WTC11 (cell line): Measurements from ENCODE around the gene PLSCR4. TPM values are rescaled to one million over a fixed set of nuclear protein-coding genes. Genes with fewer than 3 reads are reported as not detected.

ENCODE experiments used
- ATAC-seq: fragments of 200-7000 bp; cut with Tn5 transposase; 2 replicates; pipeline ENCODE4 v1.10.0; 2021; ENCODE audit warnings: mild to moderate bottlenecking, moderate library complexity
- CTCF ChIA-PET: fragments of 300-600 bp; sonication (Branson Sonifier 250); formaldehyde crosslinking; loops from one replicate; lab custom pipeline; 2021; ENCODE audit warnings: antibody characterized with exemption; lab: Charles Lee
- POLR2A ChIA-PET: fragments of 350-600 bp; sonication (Branson Sonifier 250); formaldehyde crosslinking; loops from one replicate; lab custom pipeline; 2021; ENCODE audit warnings: antibody characterized with exemption; lab: Charles Lee
- DNase-seq: peaks from one replicate; pipeline ENCODE4 v3.0.0; 2021; ENCODE audit warnings: low spot score
- H3K27ac Mint-ChIP-seq: 2 replicates; pipeline ENCODE4 v1.8.0; 2021; ENCODE audit warnings: mixed read lengths
- H3K27me3 Mint-ChIP-seq: 2 replicates; pipeline ENCODE4 v1.8.0; 2021; ENCODE audit warnings: low read depth, mild to moderate bottlenecking, moderate library complexity, mixed read lengths
- H3K36me3 Mint-ChIP-seq: 2 replicates; pipeline ENCODE4 v1.8.0; 2021; ENCODE audit warnings: mixed read lengths
- H3K4me1 Mint-ChIP-seq: 2 replicates; pipeline ENCODE4 v1.8.0; 2022; ENCODE audit warnings: mixed read lengths
- H3K4me3 Mint-ChIP-seq: 2 replicates; pipeline ENCODE4 v1.8.0; 2021; ENCODE audit warnings: mild to moderate bottlenecking, moderate library complexity, mixed read lengths
- H3K9me3 Mint-ChIP-seq: 2 replicates; pipeline ENCODE4 v1.8.0; 2021; ENCODE audit warnings: mixed read lengths
- CREB1 ChIP-seq: sonication (generic); formaldehyde crosslinking; IDR thresholded peaks from 2 replicates; pipeline ENCODE4 v1.8.0; 2023; ENCODE audit warnings: mild to moderate bottlenecking, missing genetic modification reagents
- CREM ChIP-seq: sonication (generic); formaldehyde crosslinking; IDR thresholded peaks from 2 replicates; pipeline ENCODE4 v1.8.1; 2022; ENCODE audit warnings: mild to moderate bottlenecking, missing genetic modification reagents, moderate library complexity
- ELF4 ChIP-seq: sonication (generic); formaldehyde crosslinking; IDR thresholded peaks from 2 replicates; pipeline ENCODE4 v1.8.1; 2022; ENCODE audit warnings: low read depth, mild to moderate bottlenecking, moderate library complexity, missing genetic modification reagents
- ETV6 ChIP-seq: sonication (generic); formaldehyde crosslinking; IDR thresholded peaks from 2 replicates; pipeline ENCODE4 v1.8.1; 2022; ENCODE audit warnings: mild to moderate bottlenecking, missing genetic modification reagents
- FOXP1 ChIP-seq: sonication (generic); formaldehyde crosslinking; IDR thresholded peaks from 2 replicates; pipeline ENCODE4 v1.8.0; 2022; ENCODE audit warnings: missing genetic modification reagents, mild to moderate bottlenecking, moderate library complexity, borderline replicate concordance
- GRHL2 ChIP-seq: fragments of 250-450 bp; sonication (Bioruptor Pico); IDR thresholded peaks from 2 replicates; pipeline ENCODE4 v1.8.0; 2022; ENCODE audit warnings: mild to moderate bottlenecking, moderate library complexity; ENCODE audit not compliant: insufficient replicate concordance, severe bottlenecking
- GTF2I ChIP-seq: fragments of 250-450 bp; sonication (Bioruptor Pico); conservative IDR thresholded peaks from 2 replicates; pipeline ENCODE4 v1.4.0; 2021; ENCODE audit warnings: mild to moderate bottlenecking
- HMGA2 ChIP-seq: fragments of 250-450 bp; sonication (Bioruptor Pico); IDR thresholded peaks from 2 replicates; pipeline ENCODE4 v1.4.0; 2021; ENCODE audit warnings: mild to moderate bottlenecking, moderate library complexity
- JAZF1 ChIP-seq: fragments of 250-450 bp; sonication (Bioruptor Pico); IDR thresholded peaks from 2 replicates; pipeline ENCODE4 v1.9.0; 2021; ENCODE audit warnings: moderate library complexity, mild to moderate bottlenecking, inconsistent platforms
- MXD4 ChIP-seq: fragments of 250-450 bp; sonication (Bioruptor Pico); IDR thresholded peaks from 2 replicates; pipeline ENCODE4 v1.8.0; 2021; ENCODE audit warnings: mild to moderate bottlenecking, moderate library complexity, borderline replicate concordance
- NFE2L1 ChIP-seq: sonication (generic); formaldehyde crosslinking; IDR thresholded peaks from 2 replicates; pipeline ENCODE4 v1.8.1; 2023; ENCODE audit warnings: missing genetic modification reagents
- NR2C2 ChIP-seq: sonication (generic); formaldehyde crosslinking; IDR thresholded peaks from 2 replicates; pipeline ENCODE4 v1.8.0; 2022; ENCODE audit warnings: mild to moderate bottlenecking, missing genetic modification reagents
- OVOL2 ChIP-seq: fragments of 250-450 bp; sonication (Bioruptor Pico); IDR thresholded peaks from 2 replicates; pipeline ENCODE4 v1.9.0; 2021; ENCODE audit warnings: mild to moderate bottlenecking, borderline replicate concordance
- SMAD3 ChIP-seq: sonication (generic); formaldehyde crosslinking; IDR thresholded peaks from 2 replicates; pipeline ENCODE4 v1.8.0; 2022; ENCODE audit warnings: missing genetic modification reagents, mild to moderate bottlenecking, borderline replicate concordance
- ZNF219 ChIP-seq: sonication (generic); formaldehyde crosslinking; IDR thresholded peaks from 2 replicates; pipeline ENCODE4 v1.8.0; 2023; ENCODE audit warnings: missing genetic modification reagents, mild to moderate bottlenecking, borderline replicate concordance
- ZNF263 ChIP-seq: sonication (generic); formaldehyde crosslinking; IDR thresholded peaks from 2 replicates; pipeline ENCODE4 v1.8.1; 2022; ENCODE audit warnings: low read depth, mild to moderate bottlenecking, moderate library complexity, missing genetic modification reagents
- total RNA-seq: library from RNA; stranded (reverse); gene quantifications from 3 replicates; pipeline ENCODE4 v1.2.3, GENCODE V29; 2021
- TF ChIP-seq, protein P1 (sequence below): sonication (generic); formaldehyde crosslinking; IDR thresholded peaks from 2 replicates; pipeline ENCODE4 v1.8.1; 2023; ENCODE audit warnings: mild to moderate bottlenecking, moderate library complexity, missing genetic modification reagents
- TF ChIP-seq, protein P2 (sequence below): sonication (generic); formaldehyde crosslinking; IDR thresholded peaks from 2 replicates; pipeline ENCODE4 v1.8.1; 2022; ENCODE audit warnings: mild to moderate bottlenecking, missing genetic modification reagents, moderate library complexity, borderline replicate concordance
- TF ChIP-seq, protein P3 (sequence below): sonication (generic); formaldehyde crosslinking; IDR thresholded peaks from 2 replicates; pipeline ENCODE4 v1.8.0; 2022; ENCODE audit warnings: missing genetic modification reagents
- TF ChIP-seq, protein P4 (sequence below): fragments of 250-450 bp; sonication (Bioruptor Pico); IDR thresholded peaks from 2 replicates; pipeline ENCODE4 v1.9.0; 2021; ENCODE audit warnings: mild to moderate bottlenecking, borderline replicate concordance
- TF ChIP-seq, protein P5 (sequence below): sonication (generic); formaldehyde crosslinking; IDR thresholded peaks from 2 replicates; pipeline ENCODE4 v1.8.0; 2023; ENCODE audit warnings: mild to moderate bottlenecking, missing genetic modification reagents

PLSCR4 gene
- total RNA-seq, 1 experiment from 2014 or later, result 3.5 TPM

DNA sequence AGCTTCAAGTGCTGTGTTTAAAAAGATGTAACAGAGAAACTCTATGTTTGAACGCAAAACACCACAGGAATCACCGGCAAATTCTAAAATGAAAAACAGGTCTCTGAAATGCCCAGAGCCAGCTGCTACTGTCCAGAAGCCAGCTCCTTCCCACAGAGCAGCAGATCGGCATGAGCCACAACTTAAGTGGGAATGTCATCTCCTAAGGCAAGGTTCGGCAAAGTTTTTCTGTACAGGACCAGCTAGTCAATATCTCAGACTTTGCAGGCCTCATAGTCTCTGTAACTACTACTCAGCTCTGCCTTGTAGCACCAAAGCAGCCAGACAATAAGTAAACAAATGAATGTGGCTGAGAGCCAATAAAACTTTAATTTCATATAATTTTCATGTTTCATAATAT, 94.8 kb downstream of the PLSCR4 start:
- TF ChIP-seq, protein P1, sequence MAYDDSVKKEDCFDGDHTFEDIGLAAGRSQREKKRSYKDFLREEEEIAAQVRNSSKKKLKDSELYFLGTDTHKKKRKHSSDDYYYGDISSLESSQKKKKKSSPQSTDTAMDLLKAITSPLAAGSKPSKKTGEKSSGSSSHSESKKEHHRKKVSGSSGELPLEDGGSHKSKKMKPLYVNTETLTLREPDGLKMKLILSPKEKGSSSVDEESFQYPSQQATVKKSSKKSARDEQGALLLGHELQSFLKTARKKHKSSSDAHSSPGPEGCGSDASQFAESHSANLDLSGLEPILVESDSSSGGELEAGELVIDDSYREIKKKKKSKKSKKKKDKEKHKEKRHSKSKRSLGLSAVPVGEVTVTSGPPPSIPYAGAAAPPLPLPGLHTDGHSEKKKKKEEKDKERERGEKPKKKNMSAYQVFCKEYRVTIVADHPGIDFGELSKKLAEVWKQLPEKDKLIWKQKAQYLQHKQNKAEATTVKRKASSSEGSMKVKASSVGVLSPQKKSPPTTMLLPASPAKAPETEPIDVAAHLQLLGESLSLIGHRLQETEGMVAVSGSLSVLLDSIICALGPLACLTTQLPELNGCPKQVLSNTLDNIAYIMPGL (CRISPR knock-in tag), result no peak
- TF ChIP-seq NR2C2 (CRISPR knock-in tag) (no peak), CREB1 (no peak), JAZF1 (CRISPR knock-in tag) (no peak), MXD4 (CRISPR knock-in tag) (no peak), GTF2I (CRISPR knock-in tag) (no peak), GRHL2 (CRISPR knock-in tag) (no peak)
- TF ChIP-seq, protein P2, sequence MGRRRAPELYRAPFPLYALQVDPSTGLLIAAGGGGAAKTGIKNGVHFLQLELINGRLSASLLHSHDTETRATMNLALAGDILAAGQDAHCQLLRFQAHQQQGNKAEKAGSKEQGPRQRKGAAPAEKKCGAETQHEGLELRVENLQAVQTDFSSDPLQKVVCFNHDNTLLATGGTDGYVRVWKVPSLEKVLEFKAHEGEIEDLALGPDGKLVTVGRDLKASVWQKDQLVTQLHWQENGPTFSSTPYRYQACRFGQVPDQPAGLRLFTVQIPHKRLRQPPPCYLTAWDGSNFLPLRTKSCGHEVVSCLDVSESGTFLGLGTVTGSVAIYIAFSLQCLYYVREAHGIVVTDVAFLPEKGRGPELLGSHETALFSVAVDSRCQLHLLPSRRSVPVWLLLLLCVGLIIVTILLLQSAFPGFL, result no peak
- TF ChIP-seq, all 79 proteins: peak for 0
- Mint-ChIP-seq H3K27me3 (no peaks in the 10 kb centered on the region), H3K36me3 (peaks cover 2% of the 10 kb centered on the region; the same call in 1 of the 2 replicates), H3K4me1 (peaks cover 66% of the 10 kb centered on the region), H3K27ac (peak overlapping the region; percentile 80), H3K9me3 (no peaks in the 10 kb centered on the region), H3K4me3 (no peak overlapping the region)
- ATAC-seq (no peak), DNase-seq (no peak)
- CTCF ChIA-PET, result interaction anchor here (1.8 to 3.2 kb wide), 2 partner anchors 33 to 91 kb away, joined by 10 to 12 read pairs; no protein-coding TSS in a partner anchor
- POLR2A ChIA-PET, result interaction anchor here (0.8 kb wide), 1 partner anchor 384 kb away, joined by 6 read pairs; no protein-coding TSS in a partner anchor

DNA sequence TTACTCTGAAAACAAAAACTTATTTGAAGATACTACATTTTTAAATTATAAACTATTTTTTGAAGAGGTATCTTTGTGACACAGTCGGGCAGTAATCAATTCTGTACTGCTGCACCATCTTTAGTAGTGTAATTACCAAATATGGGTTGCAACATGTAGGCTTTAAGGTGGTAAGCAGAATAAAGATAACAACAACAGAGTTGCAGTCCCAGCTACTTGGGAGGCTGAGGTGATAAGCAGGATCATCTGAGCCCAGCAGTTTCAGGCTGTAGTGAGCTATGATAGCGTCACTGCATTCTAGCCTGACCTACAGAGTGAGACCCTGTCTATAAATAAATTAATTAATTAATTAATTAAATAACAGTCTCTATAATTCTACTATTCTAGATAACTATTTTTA, 95.9 kb downstream of the PLSCR4 start:
- Mint-ChIP-seq H3K27ac (no peak overlapping the region), H3K4me3 (no peak overlapping the region), H3K36me3 (peaks cover 2% of the 10 kb centered on the region; the same call in 1 of the 2 replicates), H3K9me3 (no peaks in the 10 kb centered on the region), H3K4me1 (peaks cover 74% of the 10 kb centered on the region), H3K27me3 (no peaks in the 10 kb centered on the region)
- no peak for ATAC-seq
- ChIA-PET CTCF (interaction anchor here (1.8 to 3.2 kb wide), 2 partner anchors 34 to 90 kb away, joined by 10 to 12 read pairs; no protein-coding TSS in a partner anchor), POLR2A (no interaction called here)
- no peak for DNase-seq
- no peak for TF ChIP-seq HMGA2 (CRISPR knock-in tag)
- no peak for TF ChIP-seq FOXP1 (CRISPR knock-in tag)
- TF ChIP-seq NR2C2 (CRISPR knock-in tag), result no peak
- no peak for TF ChIP-seq ZNF219 (CRISPR knock-in tag)
- TF ChIP-seq, protein P3, sequence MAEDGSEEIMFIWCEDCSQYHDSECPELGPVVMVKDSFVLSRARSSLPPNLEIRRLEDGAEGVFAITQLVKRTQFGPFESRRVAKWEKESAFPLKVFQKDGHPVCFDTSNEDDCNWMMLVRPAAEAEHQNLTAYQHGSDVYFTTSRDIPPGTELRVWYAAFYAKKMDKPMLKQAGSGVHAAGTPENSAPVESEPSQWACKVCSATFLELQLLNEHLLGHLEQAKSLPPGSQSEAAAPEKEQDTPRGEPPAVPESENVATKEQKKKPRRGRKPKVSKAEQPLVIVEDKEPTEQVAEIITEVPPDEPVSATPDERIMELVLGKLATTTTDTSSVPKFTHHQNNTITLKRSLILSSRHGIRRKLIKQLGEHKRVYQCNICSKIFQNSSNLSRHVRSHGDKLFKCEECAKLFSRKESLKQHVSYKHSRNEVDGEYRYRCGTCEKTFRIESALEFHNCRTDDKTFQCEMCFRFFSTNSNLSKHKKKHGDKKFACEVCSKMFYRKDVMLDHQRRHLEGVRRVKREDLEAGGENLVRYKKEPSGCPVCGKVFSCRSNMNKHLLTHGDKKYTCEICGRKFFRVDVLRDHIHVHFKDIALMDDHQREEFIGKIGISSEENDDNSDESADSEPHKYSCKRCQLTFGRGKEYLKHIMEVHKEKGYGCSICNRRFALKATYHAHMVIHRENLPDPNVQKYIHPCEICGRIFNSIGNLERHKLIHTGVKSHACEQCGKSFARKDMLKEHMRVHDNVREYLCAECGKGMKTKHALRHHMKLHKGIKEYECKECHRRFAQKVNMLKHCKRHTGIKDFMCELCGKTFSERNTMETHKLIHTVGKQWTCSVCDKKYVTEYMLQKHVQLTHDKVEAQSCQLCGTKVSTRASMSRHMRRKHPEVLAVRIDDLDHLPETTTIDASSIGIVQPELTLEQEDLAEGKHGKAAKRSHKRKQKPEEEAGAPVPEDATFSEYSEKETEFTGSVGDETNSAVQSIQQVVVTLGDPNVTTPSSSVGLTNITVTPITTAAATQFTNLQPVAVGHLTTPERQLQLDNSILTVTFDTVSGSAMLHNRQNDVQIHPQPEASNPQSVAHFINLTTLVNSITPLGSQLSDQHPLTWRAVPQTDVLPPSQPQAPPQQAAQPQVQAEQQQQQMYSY, result no peak
- TF ChIP-seq CREM (CRISPR knock-in tag), result no peak
- no peak for TF ChIP-seq CREB1
- TF ChIP-seq NFE2L1 (CRISPR knock-in tag), result no peak
- TF ChIP-seq, protein P4, sequence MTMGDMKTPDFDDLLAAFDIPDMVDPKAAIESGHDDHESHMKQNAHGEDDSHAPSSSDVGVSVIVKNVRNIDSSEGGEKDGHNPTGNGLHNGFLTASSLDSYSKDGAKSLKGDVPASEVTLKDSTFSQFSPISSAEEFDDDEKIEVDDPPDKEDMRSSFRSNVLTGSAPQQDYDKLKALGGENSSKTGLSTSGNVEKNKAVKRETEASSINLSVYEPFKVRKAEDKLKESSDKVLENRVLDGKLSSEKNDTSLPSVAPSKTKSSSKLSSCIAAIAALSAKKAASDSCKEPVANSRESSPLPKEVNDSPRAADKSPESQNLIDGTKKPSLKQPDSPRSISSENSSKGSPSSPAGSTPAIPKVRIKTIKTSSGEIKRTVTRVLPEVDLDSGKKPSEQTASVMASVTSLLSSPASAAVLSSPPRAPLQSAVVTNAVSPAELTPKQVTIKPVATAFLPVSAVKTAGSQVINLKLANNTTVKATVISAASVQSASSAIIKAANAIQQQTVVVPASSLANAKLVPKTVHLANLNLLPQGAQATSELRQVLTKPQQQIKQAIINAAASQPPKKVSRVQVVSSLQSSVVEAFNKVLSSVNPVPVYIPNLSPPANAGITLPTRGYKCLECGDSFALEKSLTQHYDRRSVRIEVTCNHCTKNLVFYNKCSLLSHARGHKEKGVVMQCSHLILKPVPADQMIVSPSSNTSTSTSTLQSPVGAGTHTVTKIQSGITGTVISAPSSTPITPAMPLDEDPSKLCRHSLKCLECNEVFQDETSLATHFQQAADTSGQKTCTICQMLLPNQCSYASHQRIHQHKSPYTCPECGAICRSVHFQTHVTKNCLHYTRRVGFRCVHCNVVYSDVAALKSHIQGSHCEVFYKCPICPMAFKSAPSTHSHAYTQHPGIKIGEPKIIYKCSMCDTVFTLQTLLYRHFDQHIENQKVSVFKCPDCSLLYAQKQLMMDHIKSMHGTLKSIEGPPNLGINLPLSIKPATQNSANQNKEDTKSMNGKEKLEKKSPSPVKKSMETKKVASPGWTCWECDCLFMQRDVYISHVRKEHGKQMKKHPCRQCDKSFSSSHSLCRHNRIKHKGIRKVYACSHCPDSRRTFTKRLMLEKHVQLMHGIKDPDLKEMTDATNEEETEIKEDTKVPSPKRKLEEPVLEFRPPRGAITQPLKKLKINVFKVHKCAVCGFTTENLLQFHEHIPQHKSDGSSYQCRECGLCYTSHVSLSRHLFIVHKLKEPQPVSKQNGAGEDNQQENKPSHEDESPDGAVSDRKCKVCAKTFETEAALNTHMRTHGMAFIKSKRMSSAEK (CRISPR knock-in tag), result no peak
- TF ChIP-seq ELF4 (CRISPR knock-in tag), result no peak
- TF ChIP-seq, protein P5, sequence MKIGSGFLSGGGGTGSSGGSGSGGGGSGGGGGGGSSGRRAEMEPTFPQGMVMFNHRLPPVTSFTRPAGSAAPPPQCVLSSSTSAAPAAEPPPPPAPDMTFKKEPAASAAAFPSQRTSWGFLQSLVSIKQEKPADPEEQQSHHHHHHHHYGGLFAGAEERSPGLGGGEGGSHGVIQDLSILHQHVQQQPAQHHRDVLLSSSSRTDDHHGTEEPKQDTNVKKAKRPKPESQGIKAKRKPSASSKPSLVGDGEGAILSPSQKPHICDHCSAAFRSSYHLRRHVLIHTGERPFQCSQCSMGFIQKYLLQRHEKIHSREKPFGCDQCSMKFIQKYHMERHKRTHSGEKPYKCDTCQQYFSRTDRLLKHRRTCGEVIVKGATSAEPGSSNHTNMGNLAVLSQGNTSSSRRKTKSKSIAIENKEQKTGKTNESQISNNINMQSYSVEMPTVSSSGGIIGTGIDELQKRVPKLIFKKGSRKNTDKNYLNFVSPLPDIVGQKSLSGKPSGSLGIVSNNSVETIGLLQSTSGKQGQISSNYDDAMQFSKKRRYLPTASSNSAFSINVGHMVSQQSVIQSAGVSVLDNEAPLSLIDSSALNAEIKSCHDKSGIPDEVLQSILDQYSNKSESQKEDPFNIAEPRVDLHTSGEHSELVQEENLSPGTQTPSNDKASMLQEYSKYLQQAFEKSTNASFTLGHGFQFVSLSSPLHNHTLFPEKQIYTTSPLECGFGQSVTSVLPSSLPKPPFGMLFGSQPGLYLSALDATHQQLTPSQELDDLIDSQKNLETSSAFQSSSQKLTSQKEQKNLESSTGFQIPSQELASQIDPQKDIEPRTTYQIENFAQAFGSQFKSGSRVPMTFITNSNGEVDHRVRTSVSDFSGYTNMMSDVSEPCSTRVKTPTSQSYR (CRISPR knock-in tag), result no peak
- no peak for TF ChIP-seq ZNF263 (CRISPR knock-in tag)
- TF ChIP-seq ETV6 (CRISPR knock-in tag), result no peak
- no peak for TF ChIP-seq SMAD3
- no peak for TF ChIP-seq OVOL2
